ENCODE measurements around the gene CPNE9.

CPNE9 gene

DNA sequence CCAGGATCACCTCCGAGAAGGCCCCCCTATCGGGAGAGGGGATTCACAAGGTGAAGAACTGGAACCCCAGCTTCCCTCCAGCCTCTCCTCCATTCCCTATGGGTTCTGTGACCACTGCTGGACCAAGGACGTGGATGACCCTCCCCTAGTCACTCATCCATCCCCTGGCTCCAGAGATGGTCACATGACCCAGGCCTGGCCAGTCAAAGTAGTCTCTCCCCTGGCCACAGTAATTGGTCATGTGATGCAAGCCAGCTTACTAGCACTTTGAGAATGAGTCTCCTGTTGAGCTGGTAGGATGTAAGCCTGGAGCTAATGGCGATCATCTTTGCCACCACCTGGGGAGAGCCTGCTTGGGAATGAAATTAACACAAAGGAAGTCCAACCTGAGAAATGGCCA lies 62.2 kb downstream of the CPNE9 start:
- TF ChIP-seq TCF4 (CRISPR knock-in tag; IDR thresholded peaks at IDR 0.05; ENCODE audit: borderline replicate concordance) (no peak), CSDC2 (CRISPR knock-in tag; IDR thresholded peaks at IDR 0.05) (no peak), ZFP3 (CRISPR knock-in tag; IDR thresholded peaks at IDR 0.05) (no peak), ZC3H10 (CRISPR knock-in tag; IDR thresholded peaks at IDR 0.05) (no peak), TOX (CRISPR knock-in tag; IDR thresholded peaks at IDR 0.05; ENCODE audit: borderline replicate concordance) (no peak), GLIS3 (CRISPR knock-in tag; IDR thresholded peaks at IDR 0.05) (no peak), RARB (CRISPR knock-in tag; IDR thresholded peaks at IDR 0.05) (no peak), OSR1 (CRISPR knock-in tag; IDR thresholded peaks at IDR 0.05) (no peak)
- no peak for ATAC-seq

DNA sequence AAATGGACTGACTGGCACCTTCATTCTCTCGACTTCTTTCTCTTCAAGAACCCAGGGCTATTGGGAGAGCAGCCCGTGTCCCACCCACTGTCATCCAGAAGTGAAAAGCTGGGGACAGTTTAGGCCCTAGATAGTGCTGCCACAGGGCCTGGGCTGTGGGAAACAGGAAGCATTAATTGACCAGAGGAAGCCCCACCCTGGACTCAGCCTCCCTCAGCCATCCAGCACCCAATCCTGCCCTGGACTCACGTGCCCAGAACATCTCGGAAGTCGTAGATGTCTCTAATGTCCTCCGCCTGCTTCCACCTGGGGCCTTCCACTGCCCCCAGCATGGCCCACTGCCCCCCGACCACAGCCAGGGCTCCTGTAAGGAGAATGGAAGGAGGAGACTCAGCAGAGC lies 63.8 kb downstream of the CPNE9 start:
- no peak for ATAC-seq
- TF ChIP-seq ZNF70 (CRISPR knock-in tag; IDR thresholded peaks at IDR 0.05), result no peak
- TF ChIP-seq ZNF565 (CRISPR knock-in tag; conservative IDR thresholded peaks at IDR 0.05; ENCODE audit: low read depth), result no peak
- TF ChIP-seq RARB (CRISPR knock-in tag; IDR thresholded peaks at IDR 0.05), result no peak
- TF ChIP-seq, protein P1, sequence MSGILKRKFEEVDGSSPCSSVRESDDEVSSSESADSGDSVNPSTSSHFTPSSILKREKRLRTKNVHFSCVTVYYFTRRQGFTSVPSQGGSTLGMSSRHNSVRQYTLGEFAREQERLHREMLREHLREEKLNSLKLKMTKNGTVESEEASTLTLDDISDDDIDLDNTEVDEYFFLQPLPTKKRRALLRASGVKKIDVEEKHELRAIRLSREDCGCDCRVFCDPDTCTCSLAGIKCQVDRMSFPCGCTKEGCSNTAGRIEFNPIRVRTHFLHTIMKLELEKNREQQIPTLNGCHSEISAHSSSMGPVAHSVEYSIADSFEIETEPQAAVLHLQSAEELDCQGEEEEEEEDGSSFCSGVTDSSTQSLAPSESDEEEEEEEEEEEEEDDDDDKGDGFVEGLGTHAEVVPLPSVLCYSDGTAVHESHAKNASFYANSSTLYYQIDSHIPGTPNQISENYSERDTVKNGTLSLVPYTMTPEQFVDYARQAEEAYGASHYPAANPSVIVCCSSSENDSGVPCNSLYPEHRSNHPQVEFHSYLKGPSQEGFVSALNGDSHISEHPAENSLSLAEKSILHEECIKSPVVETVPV (CRISPR knock-in tag; IDR thresholded peaks at IDR 0.05), result no peak
- no peak for TF ChIP-seq BACH2 (CRISPR knock-in tag; IDR thresholded peaks at IDR 0.05; ENCODE audit: borderline replicate concordance)
- TF ChIP-seq TOX (CRISPR knock-in tag; IDR thresholded peaks at IDR 0.05; ENCODE audit: borderline replicate concordance), result no peak
- no peak for TF ChIP-seq ARNTL (CRISPR knock-in tag; IDR thresholded peaks at IDR 0.05; ENCODE audit: borderline replicate concordance, low read depth)
- TF ChIP-seq ISL1 (CRISPR knock-in tag; IDR thresholded peaks at IDR 0.05), result no peak
- TF ChIP-seq, protein P2, sequence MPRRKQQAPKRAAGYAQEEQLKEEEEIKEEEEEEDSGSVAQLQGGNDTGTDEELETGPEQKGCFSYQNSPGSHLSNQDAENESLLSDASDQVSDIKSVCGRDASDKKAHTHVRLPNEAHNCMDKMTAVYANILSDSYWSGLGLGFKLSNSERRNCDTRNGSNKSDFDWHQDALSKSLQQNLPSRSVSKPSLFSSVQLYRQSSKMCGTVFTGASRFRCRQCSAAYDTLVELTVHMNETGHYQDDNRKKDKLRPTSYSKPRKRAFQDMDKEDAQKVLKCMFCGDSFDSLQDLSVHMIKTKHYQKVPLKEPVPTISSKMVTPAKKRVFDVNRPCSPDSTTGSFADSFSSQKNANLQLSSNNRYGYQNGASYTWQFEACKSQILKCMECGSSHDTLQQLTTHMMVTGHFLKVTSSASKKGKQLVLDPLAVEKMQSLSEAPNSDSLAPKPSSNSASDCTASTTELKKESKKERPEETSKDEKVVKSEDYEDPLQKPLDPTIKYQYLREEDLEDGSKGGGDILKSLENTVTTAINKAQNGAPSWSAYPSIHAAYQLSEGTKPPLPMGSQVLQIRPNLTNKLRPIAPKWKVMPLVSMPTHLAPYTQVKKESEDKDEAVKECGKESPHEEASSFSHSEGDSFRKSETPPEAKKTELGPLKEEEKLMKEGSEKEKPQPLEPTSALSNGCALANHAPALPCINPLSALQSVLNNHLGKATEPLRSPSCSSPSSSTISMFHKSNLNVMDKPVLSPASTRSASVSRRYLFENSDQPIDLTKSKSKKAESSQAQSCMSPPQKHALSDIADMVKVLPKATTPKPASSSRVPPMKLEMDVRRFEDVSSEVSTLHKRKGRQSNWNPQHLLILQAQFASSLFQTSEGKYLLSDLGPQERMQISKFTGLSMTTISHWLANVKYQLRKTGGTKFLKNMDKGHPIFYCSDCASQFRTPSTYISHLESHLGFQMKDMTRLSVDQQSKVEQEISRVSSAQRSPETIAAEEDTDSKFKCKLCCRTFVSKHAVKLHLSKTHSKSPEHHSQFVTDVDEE (CRISPR knock-in tag; IDR thresholded peaks at IDR 0.05), result no peak
- TF ChIP-seq, protein P3, sequence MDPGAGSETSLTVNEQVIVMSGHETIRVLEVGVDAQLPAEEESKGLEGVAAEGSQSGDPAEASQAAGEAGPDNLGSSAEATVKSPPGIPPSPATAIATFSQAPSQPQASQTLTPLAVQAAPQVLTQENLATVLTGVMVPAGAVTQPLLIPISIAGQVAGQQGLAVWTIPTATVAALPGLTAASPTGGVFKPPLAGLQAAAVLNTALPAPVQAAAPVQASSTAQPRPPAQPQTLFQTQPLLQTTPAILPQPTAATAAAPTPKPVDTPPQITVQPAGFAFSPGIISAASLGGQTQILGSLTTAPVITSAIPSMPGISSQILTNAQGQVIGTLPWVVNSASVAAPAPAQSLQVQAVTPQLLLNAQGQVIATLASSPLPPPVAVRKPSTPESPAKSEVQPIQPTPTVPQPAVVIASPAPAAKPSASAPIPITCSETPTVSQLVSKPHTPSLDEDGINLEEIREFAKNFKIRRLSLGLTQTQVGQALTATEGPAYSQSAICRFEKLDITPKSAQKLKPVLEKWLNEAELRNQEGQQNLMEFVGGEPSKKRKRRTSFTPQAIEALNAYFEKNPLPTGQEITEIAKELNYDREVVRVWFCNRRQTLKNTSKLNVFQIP (CRISPR knock-in tag; IDR thresholded peaks at IDR 0.05; ENCODE audit: borderline replicate concordance, low read depth), result no peak
- no peak for TF ChIP-seq PPARA (CRISPR knock-in tag; IDR thresholded peaks at IDR 0.05; ENCODE audit: borderline replicate concordance)
- TF ChIP-seq ZC3H10 (CRISPR knock-in tag; IDR thresholded peaks at IDR 0.05), result no peak

DNA sequence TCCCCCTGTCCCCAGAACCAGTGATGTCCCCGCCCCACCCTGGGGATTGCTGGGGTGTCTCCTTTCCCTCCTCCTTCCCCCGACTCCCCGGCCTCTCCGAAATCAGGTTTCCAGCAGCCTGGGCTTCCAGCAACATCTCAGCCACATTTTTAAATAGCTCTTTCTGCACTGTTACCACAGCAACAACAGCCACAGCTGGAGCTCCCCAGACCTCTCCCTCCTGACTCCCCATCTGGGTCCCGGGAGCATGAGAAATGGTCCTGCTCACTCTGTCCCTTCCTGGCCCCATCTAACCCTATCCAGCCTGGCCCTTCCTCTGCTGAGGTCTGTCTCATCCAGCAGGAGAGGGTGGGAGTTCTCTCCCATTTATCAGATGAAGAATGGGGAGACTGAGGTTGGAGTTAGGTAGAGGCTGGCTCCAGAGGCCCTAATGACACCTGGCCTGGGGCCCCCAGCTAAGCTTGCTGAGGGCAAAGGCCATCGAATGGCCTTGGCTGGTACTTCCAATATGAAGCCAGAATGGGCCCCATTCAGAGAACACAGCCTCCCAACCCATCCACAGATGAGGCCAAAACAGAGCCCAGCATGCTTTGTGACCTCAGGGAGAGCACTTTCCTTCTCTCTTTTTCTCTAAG lies 64.6 kb downstream of the CPNE9 start:
- TF ChIP-seq SNAI2 (CRISPR knock-in tag; IDR thresholded peaks at IDR 0.05), result no peak
- TF ChIP-seq TCF4 (CRISPR knock-in tag; IDR thresholded peaks at IDR 0.05; ENCODE audit: borderline replicate concordance), result no peak
- no peak for TF ChIP-seq ARNTL (CRISPR knock-in tag; IDR thresholded peaks at IDR 0.05; ENCODE audit: borderline replicate concordance, low read depth)
- no peak for TF ChIP-seq ZNF8 (CRISPR knock-in tag; IDR thresholded peaks at IDR 0.05)
- TF ChIP-seq, protein P4, sequence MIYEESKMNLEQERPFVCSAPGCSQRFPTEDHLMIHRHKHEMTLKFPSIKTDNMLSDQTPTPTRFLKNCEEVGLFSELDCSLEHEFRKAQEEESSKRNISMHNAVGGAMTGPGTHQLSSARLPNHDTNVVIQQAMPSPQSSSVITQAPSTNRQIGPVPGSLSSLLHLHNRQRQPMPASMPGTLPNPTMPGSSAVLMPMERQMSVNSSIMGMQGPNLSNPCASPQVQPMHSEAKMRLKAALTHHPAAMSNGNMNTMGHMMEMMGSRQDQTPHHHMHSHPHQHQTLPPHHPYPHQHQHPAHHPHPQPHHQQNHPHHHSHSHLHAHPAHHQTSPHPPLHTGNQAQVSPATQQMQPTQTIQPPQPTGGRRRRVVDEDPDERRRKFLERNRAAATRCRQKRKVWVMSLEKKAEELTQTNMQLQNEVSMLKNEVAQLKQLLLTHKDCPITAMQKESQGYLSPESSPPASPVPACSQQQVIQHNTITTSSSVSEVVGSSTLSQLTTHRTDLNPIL (CRISPR knock-in tag; IDR thresholded peaks at IDR 0.05; ENCODE audit: low read depth), result no peak
- TF ChIP-seq OSR1 (CRISPR knock-in tag; IDR thresholded peaks at IDR 0.05), result no peak
- TF ChIP-seq PPARA (CRISPR knock-in tag; IDR thresholded peaks at IDR 0.05; ENCODE audit: borderline replicate concordance), result no peak
- no peak for TF ChIP-seq ZNF70 (CRISPR knock-in tag; IDR thresholded peaks at IDR 0.05)
- no peak for TF ChIP-seq RARB (CRISPR knock-in tag; IDR thresholded peaks at IDR 0.05)
- TF ChIP-seq ZFP30 (CRISPR knock-in tag; IDR thresholded peaks at IDR 0.05), result no peak
- TF ChIP-seq, protein P1 (CRISPR knock-in tag; IDR thresholded peaks at IDR 0.05), result no peak
- no peak for ATAC-seq

Data from SK-N-SH treated with all-trans-retinoic acid at 6 μM for 48 hours (cell line).